Upper lobe of left lung (tissue), 4 donors: Measurements from ENCODE around the gene HCN3.

Experiments used
- CTCF ChIP-seq, 6 experiments: fragments of 450-650 bp in 4 of 6; fragments of 200-600 bp in 2 of 6; sonication (generic) in 2 of 6; IDR thresholded peaks; one replicate each; pipeline ENCODE4 v1.5.1; 2016 to 2019; ENCODE audit warnings: antibody characterized with exemption in 6 of 6
- POLR2A ChIP-seq, 4 donors: fragments of 450-650 bp; IDR thresholded peaks; one replicate each; pipeline ENCODE4 v1.5.1; 2016 to 2017; ENCODE audit warnings: antibody characterized with exemption in 4 of 4, mild to moderate bottlenecking in 2 of 4
- POLR2AphosphoS5 ChIP-seq, 2 donors: sonication (generic); formaldehyde crosslinking; IDR thresholded peaks; one replicate each; pipeline ENCODE4 v1.5.1; 2017; ENCODE audit warnings: antibody characterized with exemption in 2 of 2

- TF ChIP-seq POLR2AphosphoS5 (IDR thresholded peaks at IDR 0.05) = no peak
- TF ChIP-seq CTCF (IDR thresholded peaks at IDR 0.05) = no peak
- TF ChIP-seq POLR2A (IDR thresholded peaks at IDR 0.05) = no peak
Observed at GRCh38 chr1:155305881-155306391, 28.7 kb downstream of the HCN3 start.
